Keratinocyte (primary cell): ENCODE data around the gene LIX1. TPM values are rescaled to one million over a fixed set of nuclear protein-coding genes. Genes with fewer than 3 reads are reported as not detected.

Source experiments
- DNase-seq: peaks from one replicate; pipeline ENCODE4 v3.0.0-alpha.2; 2011; ENCODE audit warnings: low read depth, missing footprints, low spot score
- FAIRE-seq: peaks from 2 replicates; lab custom pipeline; 2011; peaks lifted over from hg19 to GRCh38; lab: Jason Lieb, UNC
- H2AFZ ChIP-seq: 2 replicates; pipeline ENCODE4 v1.6.0; 2012; ENCODE audit warnings: low read length, control low read depth, inconsistent platforms; ENCODE audit not compliant: control insufficient read depth
- H3K27ac ChIP-seq: 2 replicates; pipeline ENCODE4 v1.5.1; 2011; ENCODE audit warnings: low read length; ENCODE audit not compliant: control insufficient read depth, insufficient read depth
- H3K27me3 ChIP-seq: 3 replicates; pipeline ENCODE4 v1.6.0; 2011; ENCODE audit warnings: low read length; ENCODE audit not compliant: control insufficient read depth, insufficient read depth; ENCODE audit errors: extremely low read depth
- H3K36me3 ChIP-seq, 2 experiments: 2 replicates in 1 of 2; 3 replicates in 1 of 2; pipeline ENCODE4 v1.5.1; 2011; ENCODE audit warnings: low read length in 2 of 2, mild to moderate bottlenecking in 1 of 2; ENCODE audit not compliant: control insufficient read depth in 2 of 2, insufficient read depth in 2 of 2; ENCODE audit errors: extremely low read depth in 1 of 2
- H3K4me1 ChIP-seq: 3 replicates; pipeline ENCODE4 v1.5.1; 2011; ENCODE audit warnings: low read length; ENCODE audit not compliant: control insufficient read depth, insufficient read depth; ENCODE audit errors: extremely low read depth
- H3K4me2 ChIP-seq: 3 replicates; pipeline ENCODE4 v1.6.0; 2011; ENCODE audit warnings: low read depth, low read length; ENCODE audit not compliant: control insufficient read depth, insufficient read depth; ENCODE audit errors: extremely low read depth
- H3K4me3 ChIP-seq, 3 experiments: fragments of 200-600 bp in 1 of 3; sonication (generic) in 1 of 3; 2 replicates in 2 of 3; 3 replicates in 1 of 3; pipeline ENCODE4 v1.5.1; 2011 to 2016; ENCODE audit warnings: low read length in 3 of 3, mild to moderate bottlenecking in 3 of 3, control low read depth in 2 of 3, inconsistent platforms in 1 of 3, low read depth in 1 of 3, mixed read lengths in 1 of 3, mixed run types in 1 of 3, moderate library complexity in 1 of 3; ENCODE audit not compliant: control insufficient read depth in 2 of 3, insufficient read depth in 2 of 3; ENCODE audit errors: extremely low read depth in 1 of 3
- H3K79me2 ChIP-seq: 2 replicates; pipeline ENCODE4 v1.6.0; 2012; ENCODE audit warnings: low read length; ENCODE audit not compliant: control insufficient read depth, insufficient read depth
- H3K9ac ChIP-seq: 3 replicates; pipeline ENCODE4 v1.6.0; 2011; ENCODE audit warnings: low read length; ENCODE audit not compliant: control insufficient read depth, insufficient read depth; ENCODE audit errors: extremely low read depth
- H3K9me1 ChIP-seq: 3 replicates; pipeline ENCODE4 v1.6.0; 2011; ENCODE audit warnings: low read length; ENCODE audit not compliant: control insufficient read depth, insufficient read depth; ENCODE audit errors: extremely low read depth
- H3K9me3 ChIP-seq: 2 replicates; pipeline ENCODE4 v1.5.1; 2012; ENCODE audit warnings: low read depth, low read length; ENCODE audit not compliant: control insufficient read depth
- H4K20me1 ChIP-seq: 3 replicates; pipeline ENCODE4 v1.6.0; 2011; ENCODE audit warnings: low read length; ENCODE audit not compliant: control insufficient read depth, insufficient read depth; ENCODE audit errors: extremely low read depth
- CTCF ChIP-seq, 3 experiments: IDR thresholded peaks in 1 of 3; conservative IDR thresholded peaks in 1 of 3; optimal IDR thresholded peaks in 1 of 3; 2 replicates in 2 of 3; 3 replicates in 1 of 3; pipeline versions ENCODE3 to v1.5.1; 2011; ENCODE audit warnings: low read length in 3 of 3, mild to moderate bottlenecking in 3 of 3, moderate library complexity in 2 of 3, control low read depth in 1 of 3, inconsistent platforms in 1 of 3; ENCODE audit not compliant: insufficient read depth in 2 of 3; ENCODE audit errors: extremely low read depth in 1 of 3
- EZH2 ChIP-seq: IDR thresholded peaks from one replicate; pipeline ENCODE4 v1.6.1; 2012; ENCODE audit warnings: inconsistent platforms, mild to moderate bottlenecking, low read length, moderate library complexity
- dilution Hi-C: fragments of 300-500 bp; cut with MboI; formaldehyde crosslinking; loops from one replicate; pipeline ENCODE4 v1.7.0; 2020; ENCODE audit warnings: low sequenced_read_pairs; ENCODE audit not compliant: extremely low pct_ligation_motif_present
- polyA plus RNA-seq, 5 experiments: library from polyadenylated mRNA; depleted of rRNA in 3 of 5; stranded (reverse) in 3 of 5; stranded (forward) in 1 of 5; unstranded in 1 of 5; fragments of >200 nt; gene quantifications; 1 replicate in 1 of 5; 2 replicates in 3 of 5; 3 replicates in 1 of 5; pipeline versions ENCODE4 v1.2.1 to v1.2.3, GENCODE V29; 2011 to 2012; ENCODE audit warnings: missing spikeins in 2 of 5, low read depth in 1 of 5, low replicate concordance in 1 of 5

LIX1 gene
- polyA plus RNA-seq, 1 donor (not counting 4 experiments of a cell fraction or from before 2014, with no cell fraction given) = not detected

- Histone ChIP-seq H4K20me1 (no peaks in the 10 kb centered on the region), H3K4me2 (no peak overlapping the region), H3K4me1 (no peaks in the 10 kb centered on the region), H2AFZ (no peak overlapping the region), H3K36me3 (peaks cover 6 to 11% of the 10 kb centered on the region in 2 experiments), H3K79me2 (no peaks in the 10 kb centered on the region), H3K9ac (no peak overlapping the region), H3K9me3 (no peaks in the 10 kb centered on the region), H3K27me3 (no peaks in the 10 kb centered on the region), H3K4me3 (no peak overlapping the region), H3K27ac (no peak overlapping the region), H3K9me1 (no peaks in the 10 kb centered on the region)
- FAIRE-seq = no peak
- no peak for DNase-seq
- no peak for TF ChIP-seq EZH2
- TF ChIP-seq CTCF (optimal IDR thresholded peaks at IDR 0.05 in 1 of 3, IDR thresholded peaks at IDR 0.05 in 1 of 3, conservative IDR thresholded peaks at IDR 0.05 in 1 of 3; ENCODE audit: extremely low read depth in 1 of 3, insufficient read depth in 2 of 3, low read length in 3 of 3) = no peak
- dilution Hi-C loops = loop anchor here (25.0 kb wide), 1 partner anchor 128 kb away; no protein-coding TSS in a partner anchor
Measured at GRCh38 chr5:97164846-97165245, 22.4 kb upstream of the LIX1 start.

- DNase-seq (no peak), FAIRE-seq (no peak)
- no peak overlapping the region for H3K4me2 ChIP-seq
- H3K27me3 ChIP-seq = no peaks in the 10 kb centered on the region
- H3K4me3 ChIP-seq = no peak overlapping the region
- no peaks in the 10 kb centered on the region for H3K79me2 ChIP-seq
- no peak overlapping the region for H3K9ac ChIP-seq
- H2AFZ ChIP-seq = no peak overlapping the region
- H3K36me3 ChIP-seq = peaks cover 6 to 11% of the 10 kb centered on the region in 2 experiments
- H3K9me3 ChIP-seq = no peaks in the 10 kb centered on the region
- no peaks in the 10 kb centered on the region for H3K9me1 ChIP-seq
- H3K27ac ChIP-seq = no peak overlapping the region
- H3K4me1 ChIP-seq = no peaks in the 10 kb centered on the region
- H4K20me1 ChIP-seq = no peaks in the 10 kb centered on the region
- TF ChIP-seq EZH2 = no peak
- TF ChIP-seq CTCF (optimal IDR thresholded peaks at IDR 0.05 in 1 of 3, IDR thresholded peaks at IDR 0.05 in 1 of 3, conservative IDR thresholded peaks at IDR 0.05 in 1 of 3; ENCODE audit: extremely low read depth in 1 of 3, insufficient read depth in 2 of 3, low read length in 3 of 3) = no peak
- dilution Hi-C loops = loop anchor here (25.0 kb wide), 1 partner anchor 127 kb away; no protein-coding TSS in a partner anchor
Measured at GRCh38 chr5:97163790-97164285, 21.4 kb upstream of the LIX1 start.
